GM10266 (cell line): Measurements from ENCODE around the gene KRTAP9-3.
"Not testable (repeated sequence)": the region's sequence is repeated elsewhere in the genome, so short reads cannot be mapped to it uniquely, and the experiment has no call there.

Experiments used
- DNase-seq: peaks from one replicate; pipeline ENCODE4 v3.0.0; 2012; ENCODE audit errors: extremely low spot score
- CTCF ChIP-seq: IDR thresholded peaks from 2 replicates; pipeline ENCODE4 v1.5.1; 2012; ENCODE audit warnings: mild to moderate bottlenecking, low read depth; ENCODE audit not compliant: control insufficient read depth, insufficient read depth; ENCODE audit errors: missing control alignments

The KRTAP9-3 gene

GRCh38 chr17:41211845-41212466 is 20.3 kb upstream of the KRTAP9-3 start:
- TF ChIP-seq CTCF = no peak
- no peak for DNase-seq

- DNase-seq = no peak
- no peak for TF ChIP-seq CTCF
Measured at GRCh38 chr17:41212524-41213169, 19.6 kb upstream of the KRTAP9-3 start.

DNA sequence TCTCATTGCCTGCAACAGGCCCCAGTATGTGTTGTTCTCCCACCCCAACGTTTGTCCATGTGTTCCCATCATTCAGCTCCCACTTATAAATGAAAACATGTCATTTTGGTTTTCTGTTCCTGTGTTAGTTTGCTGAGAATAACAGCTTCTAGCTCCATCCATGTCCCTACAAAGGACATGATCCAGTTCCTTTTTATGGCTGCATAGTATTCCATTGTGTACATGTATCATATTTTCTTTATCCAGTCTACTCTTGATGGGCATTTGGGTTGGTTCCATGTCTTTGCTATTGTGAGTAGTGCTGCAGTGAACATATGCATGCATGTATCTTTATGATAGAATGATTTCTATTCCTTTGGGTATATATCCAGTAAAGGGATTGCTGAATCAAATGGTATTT is 16.6 kb upstream of the KRTAP9-3 start:
- TF ChIP-seq CTCF = no peak
- DNase-seq = no peak

DNA sequence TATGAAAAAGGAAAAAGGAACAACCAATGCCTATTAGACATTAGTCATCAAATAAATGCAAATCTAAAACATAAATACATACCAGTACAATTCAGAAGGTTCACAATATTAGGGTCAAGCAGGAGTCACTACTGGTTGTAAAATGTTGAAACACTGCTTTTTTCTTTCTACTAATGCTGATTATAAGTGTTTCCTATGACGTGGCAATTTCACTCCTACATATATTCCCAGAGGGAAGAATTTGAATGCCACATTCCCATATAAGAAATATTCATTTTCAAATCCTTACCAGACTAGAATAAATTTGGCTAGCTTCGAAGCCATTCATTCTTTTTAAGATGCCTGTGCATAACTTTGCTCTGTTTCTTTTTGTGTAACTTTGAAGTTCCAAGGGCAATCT is 8.4 kb upstream of the KRTAP9-3 start:
- DNase-seq = no peak
- TF ChIP-seq CTCF = no peak

DNA sequence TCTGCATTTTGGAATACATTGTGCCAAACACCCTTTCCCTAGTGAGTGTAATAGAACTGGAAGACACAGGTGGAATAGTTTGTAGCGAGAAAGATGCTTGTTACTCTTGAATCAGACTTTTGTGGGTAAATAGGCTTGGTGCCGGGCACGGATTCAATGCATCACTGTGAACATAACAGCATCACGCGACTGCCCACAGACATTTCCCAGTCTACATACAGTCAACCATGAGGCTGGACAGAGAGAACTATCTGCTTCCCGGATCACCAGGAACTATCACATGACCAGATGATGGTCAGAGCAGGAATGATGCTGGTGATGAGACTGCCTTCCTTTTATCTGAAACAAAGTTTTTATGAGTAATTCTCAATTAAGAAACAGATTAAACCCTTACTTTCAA is 6.2 kb upstream of the KRTAP9-3 start:
- TF ChIP-seq CTCF = no peak
- no peak for DNase-seq

- not testable (repeated sequence) for DNase-seq
Measured at GRCh38 chr17:41226598-41227095, 5.6 kb upstream of the KRTAP9-3 start, which contains the start of gene KRTAP9-2. Gene KRTAP9-2, plus strand, starts transcription at chr17:41226648. Its CDS starts 7 bp downstream, at chr17:41226655.

DNA sequence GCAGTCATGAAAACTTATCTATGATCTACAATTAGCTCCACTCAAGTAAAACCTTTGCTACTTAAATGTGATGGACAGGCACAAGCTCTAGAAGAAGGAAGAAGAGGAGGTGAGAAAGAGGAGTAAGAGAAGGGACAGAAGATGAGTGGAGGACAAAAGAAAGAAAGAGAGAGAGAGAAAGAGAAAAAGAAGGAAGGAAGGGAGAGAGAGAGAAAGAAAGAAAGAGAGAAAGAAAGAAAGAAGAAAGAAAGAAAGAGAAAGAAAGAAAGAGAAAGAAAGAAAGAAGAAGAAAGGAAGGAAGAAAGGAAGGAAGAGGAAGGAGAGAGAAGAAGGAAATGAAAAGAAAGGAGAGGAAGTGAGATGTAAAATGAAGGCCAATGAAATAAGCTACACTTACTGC is 2.2 kb upstream of the KRTAP9-3 start:
- TF ChIP-seq CTCF = no peak
- DNase-seq = no peak
